HepG2 (cell line): ENCODE measurements around the gene GPT2. TPM values are rescaled to one million over a fixed set of nuclear protein-coding genes. Genes with fewer than 3 reads are reported as not detected.

Source experiments
- ATAC-seq: fragments of 200-7000 bp; cut with Tn5 transposase; 3 replicates; pipeline ENCODE4 v1.9.1; 2020; ENCODE audit warnings: mild to moderate bottlenecking, moderate library complexity
- Bru-seq: library from RNA; stranded (reverse); fragments of 400-500 nt; gene quantifications from one replicate; lab custom pipeline; 2021; lab: Mats Ljungman, UMichigan
- BruChase-seq, 2 experiments: library from RNA; stranded (reverse); fragments of 400-500 nt; gene quantifications; one replicate each; lab custom pipeline; 2021; lab: Mats Ljungman, UMichigan
- BruUV-seq: library from RNA; stranded (reverse); fragments of 400-500 nt; replicated peaks from 2 replicates; lab custom pipeline; 2021; lab: Mats Ljungman, UMichigan
- CTCF ChIA-PET: fragments of 300-600 bp; formaldehyde crosslinking; extraction: SDS; loops from one replicate; lab custom pipeline; 2021; ENCODE audit warnings: low total read pairs, inconsistent platforms, low intra/inter-chr PET ratio; lab: Yijun Ruan, JAX
- POLR2A ChIA-PET: fragments of 350-600 bp; sonication (Branson Sonifier 250); formaldehyde crosslinking; loops from one replicate; lab custom pipeline; 2020; ENCODE audit warnings: antibody characterized with exemption, inconsistent platforms; lab: Yijun Ruan, JAX
- DNase-seq: peaks from one replicate; pipeline ENCODE4 v3.0.0-alpha.2; 2015; ENCODE audit warnings: low spot score
- FAIRE-seq: peaks from 3 replicates; lab custom pipeline; 2011; peaks lifted over from hg19 to GRCh38; lab: Jason Lieb, UNC
- H2AFZ ChIP-seq: one replicate; pipeline ENCODE4 v1.6.1; 2011; ENCODE audit warnings: low read length, inconsistent platforms
- H3K27ac ChIP-seq: fragments of 300-600 bp; 3 replicates; pipeline ENCODE4 v1.8.0; 2011; ENCODE audit warnings: mixed run types, mild to moderate bottlenecking, mixed read lengths, low read length, inconsistent platforms; ENCODE audit not compliant: insufficient read depth; ENCODE audit errors: extremely low read length
- H3K27me3 ChIP-seq, 2 experiments: fragments of 200-600 bp in 1 of 2; 2 replicates in 1 of 2; 3 replicates in 1 of 2; pipeline versions ENCODE4 v1.6.0 to v1.8.0; 2011; ENCODE audit warnings: low read length in 2 of 2, mild to moderate bottlenecking in 2 of 2, moderate library complexity in 2 of 2, inconsistent platforms in 1 of 2; ENCODE audit not compliant: insufficient read depth in 2 of 2, control insufficient read depth in 1 of 2
- H3K36me3 ChIP-seq, 2 experiments: fragments of 200-600 bp in 1 of 2; replicated peaks in 1 of 2; 2 replicates in 1 of 2; 3 replicates in 1 of 2; pipeline versions ENCODE4 v1.5.1 to v1.8.0; 2011; ENCODE audit warnings: low read length in 2 of 2, inconsistent platforms in 1 of 2; ENCODE audit not compliant: insufficient read depth in 2 of 2, control insufficient read depth in 1 of 2
- H3K4me1 ChIP-seq: 2 replicates; pipeline ENCODE4 v1.5.1; 2012; ENCODE audit warnings: low read length, inconsistent platforms; ENCODE audit not compliant: insufficient read depth
- H3K4me2 ChIP-seq: 2 replicates; pipeline ENCODE4 v1.6.0; 2011; ENCODE audit warnings: low read depth, low read length, inconsistent platforms
- H3K4me3 ChIP-seq, 3 experiments: fragments of 200-600 bp in 1 of 3; sonication (generic), shearing (Covaris generic) in 1 of 3; replicated peaks in 1 of 3; 2 replicates each; pipeline ENCODE4 v1.5.1; 2011 to 2016; ENCODE audit warnings: low read length in 3 of 3, inconsistent platforms in 2 of 3, low read depth in 2 of 3, mild to moderate bottlenecking in 2 of 3, control low read depth in 1 of 3, mixed read lengths in 1 of 3; ENCODE audit not compliant: insufficient read depth in 1 of 3
- H3K79me2 ChIP-seq: one replicate; pipeline ENCODE4 v1.6.1; 2011; ENCODE audit warnings: low read length, inconsistent platforms; ENCODE audit not compliant: insufficient read depth
- H3K9ac ChIP-seq: 2 replicates; pipeline ENCODE4 v1.6.0; 2011; ENCODE audit warnings: mild to moderate bottlenecking, low read depth, low read length, inconsistent platforms; ENCODE audit not compliant: insufficient read depth
- H3K9me3 ChIP-seq: 2 replicates; pipeline ENCODE4 v1.5.1; 2012; ENCODE audit warnings: mild to moderate bottlenecking, low read length
- H4K20me1 ChIP-seq: 2 replicates; pipeline ENCODE4 v1.6.0; 2011; ENCODE audit warnings: inconsistent platforms, mild to moderate bottlenecking, low read length, moderate library complexity; ENCODE audit not compliant: insufficient read depth
- AHR ChIP-seq: IDR thresholded peaks from 2 replicates; pipeline ENCODE4 v1.6.1; 2018; ENCODE audit warnings: missing genetic modification reagents, missing compliant biosample characterization
- MLX ChIP-seq: IDR thresholded peaks from 2 replicates; pipeline ENCODE4 v1.6.1; 2016
- RBAK ChIP-seq: sonication (generic); formaldehyde crosslinking; IDR thresholded peaks from 2 replicates; pipeline ENCODE4 v1.5.1; 2020; ENCODE audit warnings: mild to moderate bottlenecking, missing genetic modification reagents
- TBL1XR1 ChIP-seq: fragments of 150-350 bp; IDR thresholded peaks from 2 replicates; pipeline ENCODE4 v1.6.1; 2014; ENCODE audit warnings: borderline replicate concordance, low read length; ENCODE audit not compliant: partially characterized antibody
- ZMYM2 ChIP-seq: sonication (generic); formaldehyde crosslinking; IDR thresholded peaks from 2 replicates; pipeline ENCODE4 v1.8.0; 2022; ENCODE audit warnings: mild to moderate bottlenecking, missing genetic modification reagents
- ZNF251 ChIP-seq: sonication (generic); formaldehyde crosslinking; IDR thresholded peaks from 2 replicates; pipeline ENCODE4 v1.9.0; 2021; ENCODE audit warnings: mild to moderate bottlenecking, missing genetic modification reagents
- ZNF496 ChIP-seq: sonication (generic); formaldehyde crosslinking; IDR thresholded peaks from 2 replicates; pipeline ENCODE4 v1.8.1; 2023; ENCODE audit warnings: mild to moderate bottlenecking, moderate library complexity, missing genetic modification reagents; ENCODE audit not compliant: insufficient replicate concordance
- WGBS: methylation state at CpG from one replicate; pipeline ENCODE4 v1.1.6; 2017; ENCODE audit warnings: low lambda C conversion rate; 5-methylcytosine and 5-hydroxymethylcytosine counted together
- in situ Hi-C: cut with HindIII; loops from 2 replicates; pipeline ENCODE4 v1.10.0; 2017; ENCODE audit warnings: low pct_unique_long_range_greater_than_20kb; ENCODE audit not compliant: extremely low pct_ligation_motif_present
- intact Hi-C: fragments of 100-400 bp; cut with micrococcal nuclease; formaldehyde crosslinking; loops from one replicate; pipeline ENCODE4 v1.10.0; 2022; ENCODE audit not compliant: unreplicated experiment
- long read RNA-seq, 2 experiments: library from RNA in 1 of 2; library from polyadenylated mRNA in 1 of 2; stranded (forward) in 1 of 2; unstranded in 1 of 2; transcript quantifications; one replicate each; pipeline ENCODE4 v2.0.0, GENCODE V29; 2019 to 2022
- polyA minus RNA-seq, 3 experiments: library from RNA; depleted of rRNA, polyadenylated mRNA; stranded (reverse); fragments of >200 nt; gene quantifications; 2 replicates each; pipeline ENCODE4 v1.2.3, GENCODE V29; 2011; ENCODE audit warnings: low replicate concordance in 1 of 3
- polyA plus RNA-seq, 8 experiments: library from polyadenylated mRNA; depleted of rRNA in 3 of 8; stranded (reverse) in 7 of 8; unstranded in 1 of 8; fragments of >200 nt; fragmentation: Illumina TruSeq in 4 of 8; extraction: Trizol in 4 of 8; gene quantifications; 2 replicates each; pipeline versions ENCODE4 v1.2.1 to v1.2.3, GENCODE V29; 2011 to 2016; ENCODE audit warnings: low read depth in 4 of 8, missing spikeins in 1 of 8, mixed read lengths in 1 of 8; ENCODE audit not compliant: insufficient read depth in 1 of 8
- total RNA-seq, 5 experiments: library from RNA; depleted of rRNA; stranded (reverse); fragments of >200 nt; fragmentation: Illumina TruSeq; extraction: Trizol; gene quantifications; 2 replicates each; pipeline ENCODE4 v1.2.3, GENCODE V29; 2016; ENCODE audit warnings: low read depth in 1 of 5

GPT2 gene
- total RNA-seq (2016; rRNA removed; fragmentation: Illumina TruSeq; extraction: Trizol) (130 and 138 TPM in 2 replicates), polyA plus RNA-seq (2011; rRNA removed) (267 and 269 TPM in 2 replicates), polyA minus RNA-seq (2011; rRNA and poly(A)+ RNA removed; ENCODE audit: low replicate concordance) (33.0 and 786 TPM in 2 replicates), Bru-seq, nascent RNA (percentile 95 among the genes with signal in this experiment), BruChase-seq, experiment 1, labeled RNA remaining after a 6-hour chase (percentile 95 among the genes with signal in this experiment), BruChase-seq, experiment 2, labeled RNA remaining after a 2-hour chase (percentile 95 among the genes with signal in this experiment)
- 22.1 and 23.2 TPM in 2 replicates for total RNA-seq (2016; cell fraction: cytosol; rRNA removed; fragmentation: Illumina TruSeq; extraction: Trizol; ENCODE audit: low read depth)
- total RNA-seq (2016; cell fraction: insoluble cytoplasmic fraction; rRNA removed; fragmentation: Illumina TruSeq; extraction: Trizol) = 114 and 146 TPM in 2 replicates
- 63.0 and 65.0 TPM in 2 replicates for total RNA-seq (2016; cell fraction: membrane; rRNA removed; fragmentation: Illumina TruSeq; extraction: Trizol)
- total RNA-seq (2016; cell fraction: nucleus; rRNA removed; fragmentation: Illumina TruSeq; extraction: Trizol) = 59.4 and 71.5 TPM in 2 replicates
- polyA plus RNA-seq (2011; cell fraction: cytosol; rRNA removed) = 182 and 277 TPM in 2 replicates
- polyA plus RNA-seq (2011; cell fraction: nucleus; rRNA removed) = 334 and 385 TPM in 2 replicates
- 220 and 249 TPM in 2 replicates for polyA plus RNA-seq (2012)
- 21.5 and 27.7 TPM in 2 replicates for polyA plus RNA-seq (2016; cell fraction: cytosol; fragmentation: Illumina TruSeq; extraction: Trizol; ENCODE audit: low read depth)
- 122 and 156 TPM in 2 replicates for polyA plus RNA-seq (2016; cell fraction: insoluble cytoplasmic fraction; fragmentation: Illumina TruSeq; extraction: Trizol; ENCODE audit: low read depth)
- polyA plus RNA-seq (2016; cell fraction: membrane; fragmentation: Illumina TruSeq; extraction: Trizol; ENCODE audit: low read depth) = 42.5 and 45.9 TPM in 2 replicates
- 148 and 163 TPM in 2 replicates for polyA plus RNA-seq (2016; cell fraction: nucleus; fragmentation: Illumina TruSeq; extraction: Trizol; ENCODE audit: insufficient read depth, low read depth)
- polyA minus RNA-seq (2011; cell fraction: cytosol; rRNA and poly(A)+ RNA removed) = 198 TPM in 2 replicates
- polyA minus RNA-seq (2011; cell fraction: nucleus; rRNA and poly(A)+ RNA removed) = 79.2 and 86.4 TPM in 2 replicates
- long read RNA-seq, experiment 1, transcript GPT2-201 (12 exons, 3,984 nt) = major isoform, 216 of 317 reads
- long read RNA-seq, experiment 1, partial matches to known transcripts = 32 of 317 reads
- long read RNA-seq, experiment 1, other reads (novel, unspliced or antisense) = 66 of 317 reads
- long read RNA-seq, experiment 2, transcript GPT2-201 (12 exons, 3,984 nt) = major isoform, 355 of 895 reads
- long read RNA-seq, experiment 2, transcript GPT2-205 (3 exons, 3,205 nt) = minor isoform, 11 of 895 reads
- long read RNA-seq, experiment 2, partial matches to known transcripts = 409 of 895 reads
- long read RNA-seq, experiment 2, other reads (novel, unspliced or antisense) = 116 of 895 reads

- Histone ChIP-seq H3K27me3 (no peaks in the 10 kb centered on the region; a peak in 1 of 5 replicates), H3K9ac (peak within 1 kb of the TSS; percentile 93), H3K79me2 (peaks cover 47% of the 10 kb centered on the region), H2AFZ (no peak within 1 kb of the TSS), H3K4me3 (peak within 1 kb of the TSS; percentile 87 to 99 (median 99)), H3K4me1 (peaks cover 82% of the 10 kb centered on the region), H3K27ac (peak within 1 kb of the TSS; percentile 95), H3K4me2 (peak within 1 kb of the TSS; percentile 97), H4K20me1 (peaks cover 29% of the 10 kb centered on the region), H3K9me3 (no peaks in the 10 kb centered on the region), H3K36me3 (peaks cover 2 to 21% of the 10 kb centered on the region in 2 experiments)
- DNase-seq = peak; percentile 97
- 2% methylated on average over 42 of the region's 75 CpGs for WGBS
- ATAC-seq = peak; percentile 93
- no TSS peak for BruUV-seq
- ChIA-PET POLR2A (interaction anchor here (0.6 to 11.8 kb wide), 22 partner anchors 9 to 1482 kb away, joined by 3 to 306 read pairs (median 5); partner anchors contain the start of gene C16orf87), CTCF (interaction anchor here (1.3 to 1.6 kb wide), 2 partner anchors 25 to 30 kb away, joined by 4 to 7 read pairs; no protein-coding TSS in a partner anchor)
- in situ Hi-C loops = no loop called here
- intact Hi-C loops = loop anchor here (1.0 to 2.0 kb wide), 3 partner anchors 8 to 20 kb away; no protein-coding TSS in a partner anchor
- peak; percentile 42 for FAIRE-seq
- TF ChIP-seq RBAK (no peak; the same call in 1 of the 2 replicates), ZNF251 (CRISPR knock-in tag) (no peak), ZMYM2 (CRISPR knock-in tag) (peak; percentile 58; the same call in 1 of the 2 replicates), ZNF496 (no peak), AHR (CRISPR knock-in tag) (peak; percentile 91), MLX (peak; percentile 85), TBL1XR1 (peak; percentile 45)
Observed at GRCh38 chr16:46883690-46884512, at the start of gene GPT2. Gene GPT2 (plus strand): TSS chr16:46884362. CDS start chr16:46884716, 354 bp downstream.
